EH (cell line): ENCODE measurements around the gene TMEM17.

Experiments
- DNase-seq: peaks from one replicate; pipeline ENCODE4 v3.0.0-alpha.2; 2015; ENCODE audit warnings: low read depth

The TMEM17 gene

GRCh38 chr2:62511636-62512035 is 5.6 kb upstream of the TMEM17 start:
- DNase-seq: no peak

- no peak for DNase-seq
These were observed 391 bp upstream of the TMEM17 start for GRCh38 chr2:62506421-62506750.

GRCh38 chr2:62505109-62505749 is 766 bp downstream of the TMEM17 start:
- no peak for DNase-seq

- DNase-seq: no peak
These were observed 1.3 kb downstream of the TMEM17 start for GRCh38 chr2:62504657-62505056.

- DNase-seq: peak; percentile 83
These were observed 4.0 kb downstream of the TMEM17 start for GRCh38 chr2:62501794-62502500.

- no peak for DNase-seq
These were observed 4.9 kb downstream of the TMEM17 start for GRCh38 chr2:62501069-62501468.

- DNase-seq: no peak
These were observed 6.5 kb downstream of the TMEM17 start for GRCh38 chr2:62499430-62500060.

GRCh38 chr2:62498739-62499138 is 7.3 kb downstream of the TMEM17 start:
- DNase-seq: no peak

GRCh38 chr2:62495761-62496160 is 10.2 kb downstream of the TMEM17 start:
- no peak for DNase-seq

GRCh38 chr2:62492048-62492447 is 13.9 kb downstream of the TMEM17 start:
- no peak for DNase-seq

GRCh38 chr2:62489702-62490101 is 16.3 kb downstream of the TMEM17 start:
- no peak for DNase-seq

- peak; percentile 88 for DNase-seq
These were observed 16.8 kb downstream of the TMEM17 start for GRCh38 chr2:62489162-62489561.

- no peak for DNase-seq
These were observed 19.6 kb downstream of the TMEM17 start for GRCh38 chr2:62486439-62486765.

- peak; percentile 75 for DNase-seq
These were observed 20.1 kb downstream of the TMEM17 start for GRCh38 chr2:62485761-62486438.

- no peak for DNase-seq
These were observed 23.2 kb downstream of the TMEM17 start for GRCh38 chr2:62482558-62483352.

- peak; percentile 18 for DNase-seq
These were observed 26.1 kb downstream of the TMEM17 start for GRCh38 chr2:62479917-62480316.

- peak; percentile 68 for DNase-seq
These were observed 27.9 kb downstream of the TMEM17 start for GRCh38 chr2:62478093-62478580.

- DNase-seq: no peak
These were observed 28.4 kb downstream of the TMEM17 start for GRCh38 chr2:62477573-62477972.

GRCh38 chr2:62475172-62476011 is 30.6 kb downstream of the TMEM17 start:
- peak; percentile 79 for DNase-seq

GRCh38 chr2:62474176-62474575 is 31.8 kb downstream of the TMEM17 start:
- peak; percentile 52 for DNase-seq

- DNase-seq: no peak
These were observed 32.7 kb downstream of the TMEM17 start for GRCh38 chr2:62473246-62473827.
